Gastroesophageal sphincter (tissue), 3 donors: Measurements from ENCODE around the gene VWC2L.

ENCODE experiments used
- POLR2A ChIP-seq, 2 donors: fragments of 450-650 bp; IDR thresholded peaks; one replicate each; pipeline ENCODE4 v1.6.1; 2017; ENCODE audit warnings: antibody characterized with exemption in 2 of 2, mild to moderate bottlenecking in 2 of 2, moderate library complexity in 1 of 2
- TF ChIP-seq, protein P1 (sequence below), 4 experiments: fragments of 200-600 bp in 2 of 4; fragments of 450-650 bp in 2 of 4; sonication (generic) in 1 of 4; IDR thresholded peaks; one replicate each; pipeline ENCODE4 v1.5.1; 2017 to 2019; ENCODE audit warnings: antibody characterized with exemption in 4 of 4, mild to moderate bottlenecking in 2 of 4, moderate library complexity in 2 of 4

GRCh38 chr2:214471990-214472389, 61.1 kb downstream of the VWC2L start:
- no peak for TF ChIP-seq POLR2A (IDR thresholded peaks at IDR 0.05)
- TF ChIP-seq, protein P1, sequence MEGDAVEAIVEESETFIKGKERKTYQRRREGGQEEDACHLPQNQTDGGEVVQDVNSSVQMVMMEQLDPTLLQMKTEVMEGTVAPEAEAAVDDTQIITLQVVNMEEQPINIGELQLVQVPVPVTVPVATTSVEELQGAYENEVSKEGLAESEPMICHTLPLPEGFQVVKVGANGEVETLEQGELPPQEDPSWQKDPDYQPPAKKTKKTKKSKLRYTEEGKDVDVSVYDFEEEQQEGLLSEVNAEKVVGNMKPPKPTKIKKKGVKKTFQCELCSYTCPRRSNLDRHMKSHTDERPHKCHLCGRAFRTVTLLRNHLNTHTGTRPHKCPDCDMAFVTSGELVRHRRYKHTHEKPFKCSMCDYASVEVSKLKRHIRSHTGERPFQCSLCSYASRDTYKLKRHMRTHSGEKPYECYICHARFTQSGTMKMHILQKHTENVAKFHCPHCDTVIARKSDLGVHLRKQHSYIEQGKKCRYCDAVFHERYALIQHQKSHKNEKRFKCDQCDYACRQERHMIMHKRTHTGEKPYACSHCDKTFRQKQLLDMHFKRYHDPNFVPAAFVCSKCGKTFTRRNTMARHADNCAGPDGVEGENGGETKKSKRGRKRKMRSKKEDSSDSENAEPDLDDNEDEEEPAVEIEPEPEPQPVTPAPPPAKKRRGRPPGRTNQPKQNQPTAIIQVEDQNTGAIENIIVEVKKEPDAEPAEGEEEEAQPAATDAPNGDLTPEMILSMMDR (IDR thresholded peaks at IDR 0.05), result no peak
